Glomerular endothelial cell (primary cell): ENCODE measurements around the gene ARMH3. TPM values are rescaled to one million over a fixed set of nuclear protein-coding genes. Genes with fewer than 3 reads are reported as not detected.
"Not testable (repeated sequence)": the region's sequence is repeated elsewhere in the genome, so short reads cannot be mapped to it uniquely, and the experiment has no call there.

Experiments
- DNase-seq: peaks from one replicate; pipeline ENCODE4 v3.0.0-alpha.2; 2011; ENCODE audit warnings: low read depth, low spot score; ENCODE audit errors: extremely low read depth
- total RNA-seq: library from RNA; depleted of rRNA; stranded (reverse); fragments of >200 nt; gene quantifications from 2 replicates; pipeline ENCODE4 v1.2.3, GENCODE V29; 2015

Gene ARMH3
- total RNA-seq, 1 donor from 2014 or later, result 10.3 TPM

- no peak for DNase-seq
Measured at GRCh38 chr10:101993651-101994200, 62.2 kb downstream of the ARMH3 start.

- no peak for DNase-seq
Measured at GRCh38 chr10:101993221-101993620, 62.8 kb downstream of the ARMH3 start.

GRCh38 chr10:101987136-101987535, 68.8 kb downstream of the ARMH3 start:
- DNase-seq, result no peak

GRCh38 chr10:101986624-101986971, 69.4 kb downstream of the ARMH3 start:
- DNase-seq, result no peak

- not testable (repeated sequence) for DNase-seq
Measured at GRCh38 chr10:101980677-101981076, 75.3 kb downstream of the ARMH3 start.

GRCh38 chr10:101974091-101974971, 81.6 kb downstream of the ARMH3 start:
- DNase-seq, result no peak

- DNase-seq, result no peak
Measured at GRCh38 chr10:101972761-101973160, 83.2 kb downstream of the ARMH3 start.

- no peak for DNase-seq
Measured at GRCh38 chr10:101969412-101969922, 86.5 kb downstream of the ARMH3 start.

- no peak for DNase-seq
Measured at GRCh38 chr10:101968940-101969321, 87.0 kb downstream of the ARMH3 start.

GRCh38 chr10:101968286-101968939, 87.6 kb downstream of the ARMH3 start:
- DNase-seq, result no peak

- DNase-seq, result no peak
Measured at GRCh38 chr10:101967713-101968112, 88.3 kb downstream of the ARMH3 start.

- no peak for DNase-seq
Measured at GRCh38 chr10:101967119-101967518, 88.9 kb downstream of the ARMH3 start.

GRCh38 chr10:101965075-101965765, 90.8 kb downstream of the ARMH3 start:
- DNase-seq, result no peak

- no peak for DNase-seq
Measured at GRCh38 chr10:101961591-101962498, 94.1 kb downstream of the ARMH3 start.

GRCh38 chr10:101960879-101961395, 95.0 kb downstream of the ARMH3 start:
- DNase-seq, result no peak

GRCh38 chr10:101959346-101959916, 96.5 kb downstream of the ARMH3 start:
- DNase-seq, result no peak

GRCh38 chr10:101958691-101959090, 97.3 kb downstream of the ARMH3 start:
- DNase-seq, result no peak

GRCh38 chr10:101956898-101957297, 99.1 kb downstream of the ARMH3 start:
- DNase-seq, result no peak

- DNase-seq, result no peak
Measured at GRCh38 chr10:101956117-101956516, 99.9 kb downstream of the ARMH3 start.
